ENCODE measurements around the gene GAGE12J. TPM values are rescaled to one million over a fixed set of nuclear protein-coding genes. Genes with fewer than 3 reads are reported as not detected.
"Not testable (repeated sequence)": the region's sequence is repeated elsewhere in the genome, so short reads cannot be mapped to it uniquely, and the experiment has no call there.

GAGE12J gene, protein sequence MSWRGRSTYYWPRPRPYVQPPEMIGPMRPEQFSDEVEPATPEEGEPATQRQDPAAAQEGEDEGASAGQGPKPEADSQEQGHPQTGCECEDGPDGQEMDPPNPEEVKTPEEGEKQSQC
- not detected in 3 replicates for total RNA-seq

DNA sequence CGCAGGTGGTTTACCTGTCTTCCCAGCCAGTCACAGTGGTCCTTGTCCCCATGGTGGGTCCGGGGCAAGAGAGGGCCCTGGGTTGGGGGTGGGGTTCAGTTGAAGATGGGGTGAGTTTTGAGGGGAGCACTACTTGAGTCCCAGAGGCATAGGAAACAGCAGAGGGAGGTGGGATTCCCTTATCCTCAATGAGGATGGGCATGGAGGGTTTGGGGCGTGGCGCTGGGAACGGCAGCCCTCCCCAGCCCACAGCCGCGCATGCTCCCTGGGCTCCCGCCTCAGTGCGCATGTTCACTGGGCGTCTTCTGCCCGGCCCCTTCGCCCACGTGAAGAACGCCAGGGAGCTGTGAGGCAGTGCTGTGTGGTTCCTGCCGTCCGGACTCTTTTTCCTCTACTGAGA is at the start of gene GAGE12J:
GAGE12J (plus strand) TSS at position 301 of the 400 bp plus-strand sequence. CDS start 1,157 bp downstream, outside the sequence.
- H3K4me1 Mint-ChIP-seq; H3K36me3 Mint-ChIP-seq; DNase-seq (ENCODE audit: low spot score in 2 of 2, unreplicated experiment in 2 of 2); H3K9me3 Mint-ChIP-seq; H3K27me3 Mint-ChIP-seq (ENCODE audit: low read depth); H3K27ac Mint-ChIP-seq; H3K4me3 Mint-ChIP-seq: not testable (repeated sequence)

DNA sequence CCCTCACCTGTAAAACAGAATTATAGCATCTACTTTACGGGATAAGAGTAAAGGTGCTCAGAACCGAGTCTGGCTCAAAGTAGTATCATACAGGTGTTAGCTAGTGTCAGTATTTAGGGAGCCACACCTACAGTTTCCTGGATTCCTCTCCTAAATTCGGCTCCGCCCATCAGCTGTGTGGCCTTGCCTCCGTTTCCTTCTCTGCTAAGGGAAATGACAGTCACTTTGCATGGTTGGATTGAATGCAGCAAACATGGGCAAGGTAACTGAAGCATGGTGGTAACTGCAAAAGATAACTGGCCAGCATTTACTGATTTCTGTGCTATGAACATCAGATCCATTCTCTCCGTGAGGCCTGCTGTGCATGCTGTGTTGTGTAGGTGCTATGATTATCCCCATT is 49.4 kb upstream of the GAGE12J start:
- Mint-ChIP-seq H3K27me3 (ENCODE audit: low read depth) (no peaks in the 10 kb centered on the region), H3K4me1 (peaks cover 24% of the 10 kb centered on the region), H3K36me3 (peaks cover 2% of the 10 kb centered on the region), H3K4me3 (no peak overlapping the region), H3K27ac (no peak overlapping the region), H3K9me3 (peaks cover 16% of the 10 kb centered on the region)
- TF ChIP-seq, protein P1, sequence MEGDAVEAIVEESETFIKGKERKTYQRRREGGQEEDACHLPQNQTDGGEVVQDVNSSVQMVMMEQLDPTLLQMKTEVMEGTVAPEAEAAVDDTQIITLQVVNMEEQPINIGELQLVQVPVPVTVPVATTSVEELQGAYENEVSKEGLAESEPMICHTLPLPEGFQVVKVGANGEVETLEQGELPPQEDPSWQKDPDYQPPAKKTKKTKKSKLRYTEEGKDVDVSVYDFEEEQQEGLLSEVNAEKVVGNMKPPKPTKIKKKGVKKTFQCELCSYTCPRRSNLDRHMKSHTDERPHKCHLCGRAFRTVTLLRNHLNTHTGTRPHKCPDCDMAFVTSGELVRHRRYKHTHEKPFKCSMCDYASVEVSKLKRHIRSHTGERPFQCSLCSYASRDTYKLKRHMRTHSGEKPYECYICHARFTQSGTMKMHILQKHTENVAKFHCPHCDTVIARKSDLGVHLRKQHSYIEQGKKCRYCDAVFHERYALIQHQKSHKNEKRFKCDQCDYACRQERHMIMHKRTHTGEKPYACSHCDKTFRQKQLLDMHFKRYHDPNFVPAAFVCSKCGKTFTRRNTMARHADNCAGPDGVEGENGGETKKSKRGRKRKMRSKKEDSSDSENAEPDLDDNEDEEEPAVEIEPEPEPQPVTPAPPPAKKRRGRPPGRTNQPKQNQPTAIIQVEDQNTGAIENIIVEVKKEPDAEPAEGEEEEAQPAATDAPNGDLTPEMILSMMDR (IDR thresholded peaks at IDR 0.05; ENCODE audit: unreplicated experiment): no peak
- no peak for DNase-seq (ENCODE audit: low spot score in 2 of 2, unreplicated experiment in 2 of 2)

DNA sequence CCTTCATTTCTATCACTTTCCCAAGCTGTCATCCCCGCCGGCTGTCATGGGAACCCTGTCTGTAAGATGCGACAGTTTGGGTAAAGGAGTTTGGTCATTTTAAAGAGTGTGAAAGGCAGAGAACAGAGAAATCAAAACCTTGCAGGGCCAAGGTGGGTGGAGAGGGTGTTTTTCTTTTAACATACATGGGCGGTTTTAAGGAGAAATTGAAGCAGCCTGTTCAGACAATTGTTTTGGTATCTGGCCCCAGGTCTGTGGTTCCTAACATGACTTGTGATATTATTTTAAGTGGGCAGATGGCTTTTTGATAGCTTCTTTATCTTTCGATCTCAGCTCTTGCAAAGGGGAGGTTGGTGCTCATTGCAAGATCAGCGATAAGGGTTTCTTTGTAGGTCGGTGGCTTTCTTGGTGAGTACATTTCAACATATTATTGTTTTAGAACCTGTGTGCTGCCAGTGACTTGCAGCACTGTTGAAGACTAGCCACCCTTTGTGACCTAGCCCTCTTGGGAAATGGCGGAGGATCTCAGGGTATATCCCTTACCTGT is 48.6 kb upstream of the GAGE12J start:
- DNase-seq (ENCODE audit: low spot score in 2 of 2, unreplicated experiment in 2 of 2): no peak

DNA sequence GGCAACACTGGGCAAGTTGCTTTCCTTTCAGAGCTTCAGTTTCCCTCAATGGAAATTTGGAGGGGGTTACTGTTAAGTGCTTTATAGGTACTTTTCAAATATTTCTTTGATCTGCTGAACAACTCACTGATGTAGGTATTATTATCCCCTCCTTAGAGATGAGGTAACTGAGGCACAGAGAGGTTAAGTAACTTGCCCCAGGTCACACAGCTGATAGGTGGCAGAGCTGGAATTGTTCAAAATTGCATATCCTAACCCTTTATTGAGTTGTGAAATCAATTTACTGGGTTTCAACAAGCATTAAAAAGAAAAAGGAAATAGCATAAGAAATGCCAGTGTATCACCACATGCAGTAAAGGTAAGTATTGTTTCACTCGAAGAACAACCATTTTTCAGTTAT is 45.6 kb upstream of the GAGE12J start:
- H3K4me1 Mint-ChIP-seq: peaks cover 16% of the 10 kb centered on the region
- no peak for DNase-seq (ENCODE audit: low spot score in 2 of 2, unreplicated experiment in 2 of 2)
- no peak overlapping the region for H3K4me3 Mint-ChIP-seq
- TF ChIP-seq, protein P1 (IDR thresholded peaks at IDR 0.05; ENCODE audit: unreplicated experiment): no peak
- H3K27ac Mint-ChIP-seq: no peak overlapping the region
- peaks cover 8% of the 10 kb centered on the region for H3K9me3 Mint-ChIP-seq
- H3K27me3 Mint-ChIP-seq (ENCODE audit: low read depth): no peaks in the 10 kb centered on the region
- H3K36me3 Mint-ChIP-seq: peaks cover 2% of the 10 kb centered on the region

More for the DNA sequence above, 48.6 kb upstream of the GAGE12J start:
- Mint-ChIP-seq H3K27ac (no peak overlapping the region), H3K9me3 (peaks cover 13% of the 10 kb centered on the region), H3K4me3 (no peak overlapping the region), H3K36me3 (peaks cover 2% of the 10 kb centered on the region), H3K4me1 (peaks cover 22% of the 10 kb centered on the region), H3K27me3 (ENCODE audit: low read depth) (no peaks in the 10 kb centered on the region)
- TF ChIP-seq, protein P1 (IDR thresholded peaks at IDR 0.05; ENCODE audit: unreplicated experiment): no peak

DNA sequence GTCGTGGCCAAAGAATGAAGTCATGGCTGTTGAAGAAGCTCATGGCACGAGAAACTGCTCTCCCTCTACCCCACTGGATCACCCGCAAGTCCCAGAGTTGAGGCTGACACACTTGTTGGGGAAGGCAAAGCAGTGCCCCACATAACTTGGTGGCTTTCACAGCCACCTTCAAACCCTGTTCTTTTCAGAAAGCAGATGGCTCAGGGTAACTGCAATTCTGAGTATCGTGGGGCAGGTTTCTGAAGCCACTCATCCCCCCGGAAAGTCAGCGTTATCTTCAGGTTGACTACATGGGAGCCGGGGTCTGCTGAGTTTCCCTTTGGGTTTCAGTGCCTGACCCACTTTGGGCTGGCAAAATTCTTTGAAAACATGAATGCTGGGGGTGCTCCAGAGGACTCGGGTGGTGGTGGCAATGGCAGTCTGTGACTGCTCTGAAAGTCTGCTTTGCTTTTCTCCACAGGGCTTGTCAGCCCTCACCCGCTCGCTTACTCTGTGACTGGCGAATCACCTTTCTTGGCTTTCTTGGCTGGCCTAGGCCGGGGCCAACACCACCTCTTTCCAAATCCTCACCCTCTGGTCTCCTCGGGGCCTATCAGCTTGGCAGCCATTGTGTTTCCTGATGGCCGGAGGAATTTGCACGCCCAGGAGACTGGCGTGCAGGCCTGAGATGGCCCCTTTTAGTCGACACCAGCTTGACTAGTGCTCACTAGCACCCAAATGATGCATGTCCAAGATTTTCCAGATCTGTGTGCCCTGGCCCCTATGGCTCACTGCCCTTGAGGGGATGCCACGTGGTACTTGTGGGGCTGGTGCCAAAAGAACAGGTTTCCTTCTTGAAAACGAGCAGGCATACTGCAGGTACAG is 44.9 kb upstream of the GAGE12J start:
- Mint-ChIP-seq H3K27me3 (ENCODE audit: low read depth) (no peaks in the 10 kb centered on the region), H3K4me1 (peaks cover 12% of the 10 kb centered on the region), H3K4me3 (no peak overlapping the region), H3K36me3 (peaks cover 2% of the 10 kb centered on the region), H3K27ac (no peak overlapping the region), H3K9me3 (peaks cover 6% of the 10 kb centered on the region)
- no peak for DNase-seq (ENCODE audit: low spot score in 2 of 2, unreplicated experiment in 2 of 2)
- TF ChIP-seq, protein P1 (IDR thresholded peaks at IDR 0.05; ENCODE audit: unreplicated experiment): no peak

DNA sequence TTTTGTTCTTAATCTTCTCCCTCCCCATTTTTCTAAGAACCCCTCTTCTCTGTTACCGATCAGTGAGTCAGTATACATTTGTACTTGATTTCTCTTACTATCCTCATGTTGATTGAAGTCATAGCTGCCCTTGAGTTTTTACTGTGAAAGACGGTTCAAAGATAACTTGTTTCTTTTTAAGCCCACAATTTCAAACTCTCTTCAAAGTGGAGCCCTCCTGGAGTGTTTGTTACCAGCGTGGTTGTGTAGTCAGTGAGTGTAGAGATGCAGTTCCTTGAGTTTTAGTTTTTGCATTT is 44.4 kb upstream of the GAGE12J start:
- Mint-ChIP-seq H3K36me3 (peaks cover 2% of the 10 kb centered on the region), H3K4me1 (peaks cover 15% of the 10 kb centered on the region), H3K9me3 (peaks cover 10% of the 10 kb centered on the region), H3K4me3 (no peak overlapping the region), H3K27ac (no peak overlapping the region), H3K27me3 (ENCODE audit: low read depth) (no peaks in the 10 kb centered on the region)
- no peak for DNase-seq (ENCODE audit: low spot score in 2 of 2, unreplicated experiment in 2 of 2)
- TF ChIP-seq, protein P1 (IDR thresholded peaks at IDR 0.05; ENCODE audit: unreplicated experiment): no peak

Data from mesothelial cell of epicardium (in vitro differentiated cells).